Prostate gland (tissue), 2 donors: ENCODE measurements around the gene TEKT1. TPM values are rescaled to one million over a fixed set of nuclear protein-coding genes. Genes with fewer than 3 reads are reported as not detected.

ENCODE experiments used
- DNase-seq: peaks from one replicate; pipeline ENCODE4 v3.0.0-alpha.2; 2019; ENCODE audit warnings: low spot score
- H3K27ac ChIP-seq, 2 donors: fragments of 200-600 bp; sonication (generic); 2 replicates each; pipeline ENCODE4 v1.5.1; 2017 to 2019
- H3K27me3 ChIP-seq: fragments of 200-600 bp; sonication (generic); replicated peaks from 2 replicates; pipeline ENCODE4 v1.5.1; 2019; ENCODE audit not compliant: insufficient read depth
- H3K36me3 ChIP-seq, 2 donors: fragments of 200-600 bp; sonication (generic); 1 replicate in 1 of 2; 2 replicates in 1 of 2; pipeline versions ENCODE4 v1.5.1 to v1.8.1; 2017 to 2019
- H3K4me1 ChIP-seq: fragments of 200-600 bp; sonication (generic); replicated peaks from 2 replicates; pipeline ENCODE4 v1.5.1; 2019
- H3K4me3 ChIP-seq, 2 donors: fragments of 200-600 bp; sonication (generic); 2 replicates each; pipeline ENCODE4 v1.5.1; 2017 to 2019
- H3K9me3 ChIP-seq: fragments of 200-600 bp; sonication (generic); 2 replicates; pipeline ENCODE4 v1.5.1; 2017
- CTCF ChIP-seq, 4 experiments: fragments of 200-600 bp in 2 of 4; fragments of 450-650 bp in 2 of 4; sonication (generic) in 2 of 4; IDR thresholded peaks; 1 replicate in 3 of 4; 2 replicates in 1 of 4; pipeline ENCODE4 v1.5.1; 2016 to 2019; ENCODE audit warnings: antibody characterized with exemption in 4 of 4, mild to moderate bottlenecking in 2 of 4, moderate library complexity in 2 of 4
- POLR2A ChIP-seq: fragments of 450-650 bp; IDR thresholded peaks from one replicate; pipeline ENCODE4 v1.6.1; 2016; ENCODE audit warnings: antibody characterized with exemption, mild to moderate bottlenecking
- POLR2AphosphoS5 ChIP-seq: sonication (generic); formaldehyde crosslinking; IDR thresholded peaks from one replicate; pipeline ENCODE4 v1.6.1; 2017; ENCODE audit warnings: antibody characterized with exemption
- WGBS: methylation state at CpG from one replicate; pipeline ENCODE4 v1.1.5; 2018; 5-methylcytosine and 5-hydroxymethylcytosine counted together
- intact Hi-C: fragments of 100-400 bp; cut with DNase I; formaldehyde crosslinking; loops from one replicate; pipeline ENCODE4 v1.14.2; 2022
- total RNA-seq, 2 donors: library from RNA; depleted of rRNA; stranded (reverse); fragments of >200 nt; gene quantifications; one replicate each; pipeline ENCODE4 v1.1.0, GENCODE V29; 2016

TEKT1 gene
- total RNA-seq, 2 donors from 2014 or later: 1.4 TPM; not detected in 1

GRCh38 chr17:6787081-6787693, 44.3 kb downstream of the TEKT1 start:
- no peak for DNase-seq
- intact Hi-C loops: no loop called here
- Histone ChIP-seq H3K4me3 (no peak overlapping the region), H3K9me3 (no peaks in the 10 kb centered on the region), H3K36me3 (no peaks in the 10 kb centered on the region), H3K27ac (no peak overlapping the region), H3K4me1 (no peaks in the 10 kb centered on the region), H3K27me3 (no peaks in the 10 kb centered on the region)
- TF ChIP-seq POLR2A (no peak), POLR2AphosphoS5 (no peak), CTCF (IDR thresholded peaks at IDR 0.05) (no peak)
- 45% methylated on average over 10 of the region's 10 CpGs for WGBS

GRCh38 chr17:6786618-6787017, 44.9 kb downstream of the TEKT1 start:
- Histone ChIP-seq H3K27ac (no peak overlapping the region), H3K9me3 (no peaks in the 10 kb centered on the region), H3K4me3 (no peak overlapping the region), H3K36me3 (no peaks in the 10 kb centered on the region), H3K4me1 (no peaks in the 10 kb centered on the region), H3K27me3 (no peaks in the 10 kb centered on the region)
- DNase-seq: no peak
- intact Hi-C loops: no loop called here
- 52% methylated on average over 8 of the region's 8 CpGs for WGBS
- no peak for TF ChIP-seq POLR2A
- no peak for TF ChIP-seq CTCF (IDR thresholded peaks at IDR 0.05)
- no peak for TF ChIP-seq POLR2AphosphoS5

GRCh38 chr17:6782244-6782643, 49.3 kb downstream of the TEKT1 start:
- TF ChIP-seq POLR2A: no peak
- no peak for TF ChIP-seq CTCF (IDR thresholded peaks at IDR 0.05)
- TF ChIP-seq POLR2AphosphoS5: no peak
- intact Hi-C loops: no loop called here
- H3K36me3 ChIP-seq: no peaks in the 10 kb centered on the region
- H3K9me3 ChIP-seq: no peaks in the 10 kb centered on the region
- H3K27ac ChIP-seq: no peak overlapping the region
- WGBS: 79% methylated on average over 4 of the region's 4 CpGs
- H3K27me3 ChIP-seq: no peaks in the 10 kb centered on the region
- no peaks in the 10 kb centered on the region for H3K4me1 ChIP-seq
- DNase-seq: no peak
- H3K4me3 ChIP-seq: no peak overlapping the region

- Histone ChIP-seq H3K4me3 (no peak overlapping the region), H3K27ac (no peak overlapping the region), H3K9me3 (no peaks in the 10 kb centered on the region), H3K36me3 (no peaks in the 10 kb centered on the region), H3K4me1 (no peaks in the 10 kb centered on the region), H3K27me3 (no peaks in the 10 kb centered on the region)
- intact Hi-C loops: no loop called here
- TF ChIP-seq CTCF (IDR thresholded peaks at IDR 0.05): no peak
- TF ChIP-seq POLR2A: no peak
- no peak for TF ChIP-seq POLR2AphosphoS5
- DNase-seq: no peak
- 66% methylated on average over 3 of the region's 3 CpGs for WGBS
Measured at GRCh38 chr17:6780886-6781285, 50.6 kb downstream of the TEKT1 start.

GRCh38 chr17:6780001-6780400, 51.5 kb downstream of the TEKT1 start:
- H3K27me3 ChIP-seq: no peaks in the 10 kb centered on the region

More at GRCh38 chr17:6780001-6780400, 51.5 kb downstream of the TEKT1 start:
- no peak overlapping the region for H3K4me3 ChIP-seq
- TF ChIP-seq POLR2AphosphoS5: no peak
- TF ChIP-seq POLR2A: no peak
- TF ChIP-seq CTCF (IDR thresholded peaks at IDR 0.05): no peak
- intact Hi-C loops: no loop called here
- no peaks in the 10 kb centered on the region for H3K9me3 ChIP-seq
- DNase-seq: no peak
- WGBS: 83% methylated on average over 8 of the region's 8 CpGs
- no peaks in the 10 kb centered on the region for H3K36me3 ChIP-seq
- no peak overlapping the region for H3K27ac ChIP-seq
- H3K4me1 ChIP-seq: no peaks in the 10 kb centered on the region
